Sigmoid colon (tissue), 7 donors: Measurements from ENCODE around the gene TMEM141. TPM values are rescaled to one million over a fixed set of nuclear protein-coding genes. Genes with fewer than 3 reads are reported as not detected.
"Not testable (repeated sequence)": the region's sequence is repeated elsewhere in the genome, so short reads cannot be mapped to it uniquely, and the experiment has no call there.

Source experiments
- DNase-seq: peaks from one replicate; pipeline ENCODE4 v3.0.0-alpha.2; 2019
- H3K27ac ChIP-seq, 4 donors: fragments of 200-600 bp; sonication (generic); one replicate each; pipeline ENCODE4 v1.5.1; 2016 to 2019; ENCODE audit warnings: mild to moderate bottlenecking in 1 of 4
- H3K27me3 ChIP-seq, 3 donors: fragments of 200-600 bp; sonication (generic); one replicate each; pipeline ENCODE4 v1.5.1; 2019; ENCODE audit warnings: mild to moderate bottlenecking in 1 of 3
- H3K36me3 ChIP-seq, 4 donors: fragments of 200-600 bp; sonication (generic); one replicate each; pipeline ENCODE4 v1.5.1; 2016 to 2019
- H3K4me1 ChIP-seq, 4 donors: fragments of 200-600 bp; sonication (generic); one replicate each; pipeline ENCODE4 v1.5.1; 2017 to 2019
- H3K4me3 ChIP-seq, 4 donors: fragments of 200-600 bp; sonication (generic); one replicate each; pipeline ENCODE4 v1.5.1; 2017 to 2019; ENCODE audit warnings: mild to moderate bottlenecking in 2 of 4, moderate library complexity in 1 of 4
- H3K9me3 ChIP-seq, 4 donors: fragments of 200-600 bp in 3 of 4; sonication (generic) in 3 of 4; one replicate each; pipeline versions ENCODE4 v1.5.1 to v1.6.1; 2013 to 2019
- CTCF ChIP-seq, 4 experiments: fragments of 450-650 bp in 3 of 4; fragments of 200-600 bp in 1 of 4; IDR thresholded peaks; one replicate each; pipeline ENCODE4 v1.5.1; 2016 to 2019; ENCODE audit warnings: antibody characterized with exemption in 4 of 4, mild to moderate bottlenecking in 3 of 4, moderate library complexity in 2 of 4
- EP300 ChIP-seq, 4 donors: sonication (generic); formaldehyde crosslinking; IDR thresholded peaks; one replicate each; pipeline ENCODE4 v1.6.1; 2017; ENCODE audit warnings: antibody characterized with exemption in 4 of 4
- POLR2A ChIP-seq, 2 donors: fragments of 450-650 bp; IDR thresholded peaks; one replicate each; pipeline ENCODE4 v1.6.1; 2016; ENCODE audit warnings: antibody characterized with exemption in 2 of 2, mild to moderate bottlenecking in 2 of 2, moderate library complexity in 2 of 2
- POLR2AphosphoS5 ChIP-seq, 4 donors: sonication (generic); formaldehyde crosslinking; IDR thresholded peaks; one replicate each; pipeline ENCODE4 v1.6.1; 2017; ENCODE audit warnings: antibody characterized with exemption in 4 of 4
- WGBS, 2 donors: extraction: QIAGEN DNeasy Blood & Tissue Kit; methylation state at CpG; one replicate each; pipeline ENCODE4 v1.1.7; 2013; 5-methylcytosine and 5-hydroxymethylcytosine counted together
- intact Hi-C: fragments of 100-400 bp; cut with DNase I; formaldehyde crosslinking; loops from one replicate; pipeline ENCODE4 v1.15.1; 2023
- polyA plus RNA-seq, 3 donors: library from polyadenylated mRNA; stranded (reverse); fragments of 200-250 nt; gene quantifications; one replicate each; pipeline ENCODE4 v1.2.3, GENCODE V29; 2013
- total RNA-seq, 4 donors: library from RNA; depleted of rRNA; stranded (reverse); fragments of >200 nt; gene quantifications; one replicate each; pipeline ENCODE4 v1.1.0, GENCODE V29; 2016
- donor health status: healthy with polysubstance abuse.
- donor health status: Bipolar disorder and iron deficiency.
- donor health status: healthy.

Gene TMEM141
- total and polyA plus RNA-seq, 7 donors = 37.5 to 629 (median 84.7) TPM

GRCh38 chr9:136764301-136764891 lies 26.7 kb upstream of the TMEM141 start, which contains the start of gene LCN15:
LCN15 (minus strand) TSS chr9:136764518; CDS start chr9:136764488, 30 bp downstream.
- Histone ChIP-seq H3K36me3 (no peaks in the 10 kb centered on the region), H3K27me3 (peaks cover 11 to 69% (median 36%) of the 10 kb centered on the region in 3 donors), H3K4me3 (no peak within 1 kb of the TSS), H3K9me3 (no peaks in the 10 kb centered on the region), H3K27ac (no peak within 1 kb of the TSS), H3K4me1 (peaks cover 0 to 7% (median 0%) of the 10 kb centered on the region in 4 donors)
- peak; percentile 53 for DNase-seq
- intact Hi-C loops = no loop called here
- 24 to 65% methylated on average over 14 of the region's 14 CpGs for WGBS, 2 donors
- TF ChIP-seq POLR2A (IDR thresholded peaks at IDR 0.05) (no peak), CTCF (IDR thresholded peaks at IDR 0.05) (no peak)

DNA sequence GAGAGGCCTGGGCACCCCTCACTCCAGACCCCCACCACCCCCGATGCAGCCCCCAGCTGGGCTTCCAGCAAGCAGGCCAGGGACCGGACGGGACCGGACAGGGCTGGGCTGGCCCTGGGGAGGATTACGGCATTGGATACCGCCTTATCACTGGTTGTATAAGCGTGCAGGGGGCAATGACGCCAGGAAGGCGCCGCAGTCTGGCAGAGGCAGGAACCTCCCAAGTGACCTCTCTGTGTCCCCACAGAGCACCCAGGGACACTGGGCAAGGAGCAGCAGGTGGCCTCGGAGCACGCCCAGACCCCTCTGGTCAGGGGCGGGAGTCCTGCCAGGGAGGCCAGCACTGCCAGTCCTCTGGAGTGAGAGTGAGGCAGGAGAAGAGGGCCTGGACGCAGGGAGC lies 26.1 kb upstream of the TMEM141 start:
- WGBS, 2 donors = 39 to 85% methylated on average over 14 of the region's 14 CpGs
- DNase-seq = peak; percentile 59

GRCh38 chr9:136765745-136766409 lies 25.3 kb upstream of the TMEM141 start:
- H3K27ac ChIP-seq, H3K9me3 ChIP-seq, H3K4me1 ChIP-seq, H3K36me3 ChIP-seq, intact Hi-C loops, H3K4me3 ChIP-seq: not testable (repeated sequence)
- peaks cover 11 to 55% (median 36%) of the 10 kb centered on the region in 3 donors for H3K27me3 ChIP-seq
- peak; percentile 34 for DNase-seq
- 42 to 74% methylated on average over 14 of the region's 14 CpGs for WGBS, 2 donors

More for the DNA sequence above, 26.1 kb upstream of the TMEM141 start:
- H3K36me3 ChIP-seq = no peaks in the 10 kb centered on the region
- intact Hi-C loops = no loop called here
- no peaks in the 10 kb centered on the region for H3K9me3 ChIP-seq
- peaks cover 11 to 63% (median 36%) of the 10 kb centered on the region in 3 donors for H3K27me3 ChIP-seq
- TF ChIP-seq EP300 (IDR thresholded peaks at IDR 0.05) (no peak), CTCF (IDR thresholded peaks at IDR 0.05) (no peak), POLR2A (IDR thresholded peaks at IDR 0.05) (no peak), POLR2AphosphoS5 (IDR thresholded peaks at IDR 0.05) (no peak)
- H3K4me1 ChIP-seq = peaks cover 0 to 7% (median 0%) of the 10 kb centered on the region in 4 donors
- H3K4me3 ChIP-seq = no peak overlapping the region
- H3K27ac ChIP-seq = no peak overlapping the region

- intact Hi-C loops, H3K9me3 ChIP-seq, H3K36me3 ChIP-seq, H3K4me3 ChIP-seq, H3K4me1 ChIP-seq, H3K27ac ChIP-seq: not testable (repeated sequence)
- peak; percentile 77 for DNase-seq
- H3K27me3 ChIP-seq = peaks cover 11 to 54% (median 36%) of the 10 kb centered on the region in 3 donors
- TF ChIP-seq CTCF (IDR thresholded peaks at IDR 0.05) = peak in 1 of 4 experiments; percentile 20
- 27 to 42% methylated on average over 18 of the region's 18 CpGs for WGBS, 2 donors
Measured at GRCh38 chr9:136766410-136767120, 24.6 kb upstream of the TMEM141 start.

- H3K9me3 ChIP-seq = peaks cover 0 to 4% (median 2%) of the 10 kb centered on the region in 4 donors
- peak; percentile 58 for DNase-seq
- H3K4me3 ChIP-seq = no peak overlapping the region
- no peaks in the 10 kb centered on the region for H3K4me1 ChIP-seq
- no peak for TF ChIP-seq POLR2AphosphoS5 (IDR thresholded peaks at IDR 0.05)
- peak in 2 of 4 experiments; percentile 30 to 39 for TF ChIP-seq CTCF (IDR thresholded peaks at IDR 0.05)
- peaks cover 0 to 23% (median 11%) of the 10 kb centered on the region in 3 donors for H3K27me3 ChIP-seq
- WGBS, 2 donors = 5 to 11% methylated on average over 16 of the region's 16 CpGs
- no peak overlapping the region for H3K27ac ChIP-seq
- intact Hi-C loops = no loop called here
- H3K36me3 ChIP-seq = no peaks in the 10 kb centered on the region
Measured at GRCh38 chr9:136769710-136770191, 21.4 kb upstream of the TMEM141 start.
